ENCODE results near the gene RBM18.

RBM18 gene

GRCh38 chr9:122220673-122221182 lies 43.9 kb downstream of the RBM18 start:
- no peak for DNase-seq

GRCh38 chr9:122219856-122220672 lies 44.6 kb downstream of the RBM18 start:
- no peak for DNase-seq

GRCh38 chr9:122218935-122219855 lies 45.4 kb downstream of the RBM18 start:
- DNase-seq = peak in 1 of 2 experiments; percentile 32

DNA sequence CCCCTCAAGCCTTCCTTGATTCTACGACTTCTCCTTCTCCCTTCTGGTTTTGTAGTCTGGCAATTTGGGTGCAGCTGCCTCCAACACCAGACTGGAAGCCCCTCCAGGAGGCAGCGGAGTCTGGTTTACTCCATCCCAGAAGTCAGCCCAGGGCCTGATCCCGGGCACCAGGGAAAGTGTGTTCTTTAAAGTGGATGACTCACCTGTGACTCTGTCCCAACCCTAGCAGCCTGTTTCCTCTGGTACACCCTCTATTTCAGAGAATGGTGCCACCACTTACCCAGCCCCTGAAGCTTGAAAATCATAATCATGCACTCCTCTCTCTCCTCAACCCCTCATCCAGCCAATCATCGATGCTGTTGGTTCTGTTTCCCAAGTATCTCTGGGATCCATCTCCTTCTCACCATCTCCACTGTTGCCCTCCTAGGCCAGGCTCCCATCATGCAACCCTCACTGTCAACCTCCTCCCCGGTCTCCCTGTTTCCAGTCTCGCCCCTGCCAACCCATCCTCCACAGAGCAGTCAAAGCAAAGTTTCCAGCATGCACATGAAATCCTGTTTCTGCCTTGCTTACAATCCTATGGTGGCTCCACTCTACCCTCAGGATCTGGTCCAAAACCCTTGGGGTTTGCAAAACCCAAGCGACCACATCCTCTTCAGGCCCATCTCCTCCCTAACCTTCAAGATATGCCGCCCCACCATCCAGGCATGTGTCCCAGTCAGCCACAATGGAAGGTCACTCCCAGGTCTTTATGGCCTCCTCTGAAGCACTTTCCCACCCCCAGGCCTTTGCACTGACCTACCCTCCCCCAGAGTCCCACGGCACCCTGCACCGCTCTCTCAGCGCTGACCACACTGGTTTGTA lies 46.3 kb downstream of the RBM18 start:
- DNase-seq = no peak

DNA sequence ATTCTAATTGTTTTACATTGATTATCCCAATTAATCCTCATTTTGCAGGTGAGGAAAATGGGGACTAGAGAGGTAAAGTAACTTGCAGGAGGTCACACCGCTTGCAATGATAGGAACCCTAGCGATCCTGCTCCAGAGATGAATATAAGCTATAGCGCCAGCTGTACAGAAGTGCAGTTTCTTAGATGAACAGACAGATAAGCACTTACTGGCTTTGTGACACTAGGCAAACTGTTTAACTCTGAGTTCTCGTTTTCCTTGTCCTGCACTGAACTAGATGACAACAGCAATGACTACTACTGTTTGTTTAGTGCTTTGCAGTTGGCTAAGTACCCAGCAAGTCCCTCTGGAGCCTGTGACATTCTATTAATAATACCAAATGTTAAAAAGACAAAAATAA lies 47.0 kb downstream of the RBM18 start:
- DNase-seq = no peak

DNA sequence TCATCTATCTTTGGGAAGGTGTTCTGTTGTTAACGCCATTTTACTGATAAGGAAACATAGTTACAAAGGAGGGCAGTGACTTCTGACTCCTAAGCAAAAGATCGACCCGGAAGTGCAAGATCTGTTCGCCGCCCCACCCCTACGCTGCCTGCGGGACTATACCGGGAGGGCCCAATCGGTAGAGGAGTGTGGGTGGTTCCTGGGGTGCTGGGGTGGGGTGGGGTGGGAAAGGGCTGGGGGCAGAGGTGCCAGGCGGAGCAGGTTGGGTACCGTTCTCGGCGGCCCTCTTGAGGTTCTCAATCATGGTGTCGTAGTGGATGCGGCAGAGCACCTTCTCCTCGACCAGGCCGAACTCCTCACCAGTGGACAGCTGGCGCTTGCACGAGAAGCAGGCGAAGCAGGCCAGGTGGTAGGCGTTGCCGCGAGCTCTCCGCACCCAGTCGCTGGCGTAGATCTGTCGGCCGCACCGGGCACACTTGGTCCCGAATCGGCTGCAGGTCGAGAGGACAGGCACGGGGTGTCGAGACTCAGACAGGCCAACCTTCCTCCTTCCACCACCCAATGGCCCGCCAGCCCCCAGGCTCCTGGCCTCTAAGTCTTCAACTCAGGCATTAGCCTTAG lies 47.7 kb downstream of the RBM18 start:
- no peak for DNase-seq

- DNase-seq = no peak
Observed at GRCh38 chr9:122216138-122216797, 48.4 kb downstream of the RBM18 start.

GRCh38 chr9:122215663-122216062 lies 49.0 kb downstream of the RBM18 start:
- no peak for DNase-seq

GRCh38 chr9:122214507-122214906 lies 50.1 kb downstream of the RBM18 start:
- DNase-seq = no peak

- DNase-seq = peak; percentile 61 to 74
Observed at GRCh38 chr9:122213589-122214413, 50.8 kb downstream of the RBM18 start.

DNA sequence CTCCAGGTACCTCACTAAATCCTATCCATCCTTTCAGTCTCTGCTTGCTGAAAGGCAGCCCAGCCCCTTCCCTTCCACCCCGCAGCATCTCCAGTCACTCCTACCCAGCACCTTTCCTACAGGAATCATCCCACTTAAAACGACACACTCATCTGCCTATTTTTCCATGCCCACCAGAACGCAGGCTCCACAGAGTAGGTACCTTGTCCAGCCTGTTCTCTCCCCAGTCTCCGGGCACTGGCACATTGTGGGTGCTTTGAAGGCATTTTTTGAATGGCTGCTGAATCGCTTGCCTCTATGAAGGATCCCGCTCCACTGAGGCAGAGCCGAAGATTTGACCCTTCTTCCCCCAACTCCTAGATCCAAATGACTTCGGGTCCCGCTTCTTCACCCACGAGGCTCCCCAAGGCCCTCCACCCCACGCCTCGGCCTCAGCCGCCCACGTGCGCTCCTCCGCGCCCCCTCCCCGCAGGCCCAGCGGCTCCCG lies 51.5 kb downstream of the RBM18 start:
- no peak for DNase-seq

DNA sequence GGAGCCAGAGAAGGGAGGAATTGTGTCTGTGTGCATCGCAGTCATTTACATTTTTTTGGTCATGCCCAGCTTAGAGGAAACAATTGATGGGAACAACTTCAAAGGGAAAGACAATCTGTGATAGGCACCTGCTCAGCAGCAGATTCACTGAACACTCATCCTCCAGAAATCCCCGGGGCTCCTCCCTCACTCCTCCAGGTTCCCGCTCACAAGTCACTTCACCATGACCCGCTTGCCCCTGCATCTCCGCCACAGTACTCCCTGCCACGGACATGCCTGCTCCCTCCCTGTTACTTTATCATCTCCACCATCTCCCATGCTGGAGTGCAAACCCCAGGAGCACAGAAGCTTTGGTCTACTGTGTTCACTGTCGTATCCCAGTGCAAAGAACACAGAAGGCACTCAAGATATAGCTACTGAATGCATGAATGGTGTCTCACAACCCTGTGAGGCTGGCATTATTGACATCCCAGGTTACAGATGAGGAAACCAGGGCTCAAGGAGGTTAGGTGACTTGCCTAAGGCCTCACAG lies 52.1 kb downstream of the RBM18 start:
- DNase-seq = no peak

- no peak for DNase-seq
Observed at GRCh38 chr9:122209451-122209850, 55.2 kb downstream of the RBM18 start.

GRCh38 chr9:122207096-122207495 lies 57.5 kb downstream of the RBM18 start:
- no peak for DNase-seq

DNA sequence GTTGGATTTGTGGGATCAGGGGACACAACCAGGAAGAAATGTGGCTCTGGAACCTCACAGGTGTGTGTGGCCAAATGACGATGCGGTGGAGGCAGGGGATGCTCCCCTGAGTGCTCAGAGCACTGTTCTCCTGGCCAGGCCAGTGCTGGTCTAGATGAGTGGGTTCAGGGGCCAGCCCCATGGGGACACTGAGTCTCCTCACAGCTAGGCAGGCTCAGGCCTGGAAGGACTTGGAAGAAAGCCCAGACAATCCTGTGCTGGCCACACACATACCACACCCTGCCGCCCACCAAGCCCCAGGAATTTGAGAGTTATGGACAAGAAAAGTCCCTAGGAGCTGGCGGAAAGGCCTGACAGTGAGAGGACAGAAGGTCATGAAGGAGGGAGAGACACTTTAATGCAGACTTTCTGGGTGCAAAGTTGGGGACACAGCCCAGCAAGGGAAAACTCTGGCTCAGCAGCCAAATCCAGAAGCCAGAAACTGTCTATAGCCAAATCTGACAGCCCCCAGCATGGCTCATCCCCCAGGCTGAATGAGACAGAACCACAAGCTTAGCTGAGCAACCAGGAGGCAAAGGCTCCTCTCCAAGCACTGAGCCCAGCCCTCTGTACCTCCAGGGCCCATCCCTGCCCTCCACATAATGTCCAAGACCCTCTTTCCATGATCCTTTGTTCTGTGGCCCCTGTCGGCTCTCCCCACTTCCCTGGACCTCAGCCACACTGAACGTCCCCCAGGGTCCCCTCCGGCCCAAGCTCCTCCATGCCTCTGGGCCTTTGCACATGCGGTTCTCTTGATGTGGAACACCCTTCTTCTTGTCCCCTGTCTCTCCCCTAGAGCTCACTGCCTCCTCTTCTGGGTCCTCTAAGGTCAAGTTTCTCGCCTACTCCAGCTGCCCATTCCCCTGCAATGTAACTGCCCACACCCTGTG lies 58.3 kb downstream of the RBM18 start:
- no peak for DNase-seq

DNA sequence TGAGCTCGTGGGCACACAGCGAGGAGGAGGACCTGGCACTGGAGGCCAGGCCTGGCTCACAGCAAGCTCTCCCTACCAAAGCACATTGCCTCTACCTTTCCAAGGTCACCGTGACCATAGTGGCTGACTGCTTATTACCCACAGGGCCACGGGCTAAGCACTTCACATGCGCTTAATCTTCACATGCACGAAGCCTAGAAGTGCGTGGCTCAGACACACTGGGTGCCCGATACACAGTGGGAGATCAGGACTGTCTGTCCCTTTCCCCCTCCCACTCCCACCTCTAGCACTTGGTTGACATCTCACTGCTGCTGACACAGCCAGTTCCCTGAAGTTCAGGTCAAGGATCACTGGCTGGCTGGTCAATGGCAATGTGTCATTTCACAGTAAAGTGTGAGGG lies 59.5 kb downstream of the RBM18 start:
- DNase-seq = no peak

DNA sequence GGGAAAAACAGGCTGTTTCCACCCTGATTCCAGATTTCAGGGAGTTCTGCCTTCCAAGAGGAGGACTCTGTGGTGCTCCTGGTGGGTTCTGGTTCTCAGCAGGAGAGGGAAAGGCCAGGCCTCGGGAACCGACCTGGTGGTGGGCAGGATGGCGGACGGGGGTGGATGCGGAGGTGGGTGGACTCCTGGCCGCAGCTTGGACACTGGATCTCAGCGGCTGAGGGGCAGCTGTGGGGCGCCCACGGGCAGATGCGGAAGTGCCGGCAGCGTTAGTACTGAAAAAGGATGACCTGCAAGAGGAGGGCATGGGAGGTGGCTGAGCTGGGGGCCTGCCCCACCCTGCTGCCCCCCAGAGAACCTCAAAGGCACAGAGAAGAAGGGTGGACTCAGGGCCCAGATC lies 60.1 kb downstream of the RBM18 start:
- no peak for DNase-seq

- no peak for DNase-seq
Observed at GRCh38 chr9:122204055-122204454, 60.6 kb downstream of the RBM18 start.

GRCh38 chr9:122202111-122202510 lies 62.5 kb downstream of the RBM18 start:
- DNase-seq = no peak
